ENCODE measurements around the gene CACNA1B. TPM values are rescaled to one million over a fixed set of nuclear protein-coding genes. Genes with fewer than 3 reads are reported as not detected.

CACNA1B gene
- total and polyA plus RNA-seq, 8 donors = 0.03 to 2.2 (median 0.51) TPM; not detected in 2

- DNase-seq = no peak
- intact Hi-C loops (cut with DNase I; ENCODE audit: low total_unique reads) = no loop called here
- no peak overlapping the region for H3K27ac ChIP-seq
- no peaks in the 10 kb centered on the region for H3K9me3 ChIP-seq
- no peaks in the 10 kb centered on the region for H3K4me1 ChIP-seq
- TF ChIP-seq POLR2A (IDR thresholded peaks at IDR 0.05) (no peak), CTCF (IDR thresholded peaks at IDR 0.05) (no peak), POLR2AphosphoS5 (IDR thresholded peaks at IDR 0.05) (no peak), EP300 (IDR thresholded peaks at IDR 0.05) (no peak)
- no peaks in the 10 kb centered on the region for H3K36me3 ChIP-seq
- 58 to 74% (median 60%) methylated on average over 4 to 6 of the region's 6 CpGs for WGBS, 5 donors
- H3K4me3 ChIP-seq = no peak overlapping the region
- H3K27me3 ChIP-seq = peaks cover 0 to 62% (median 0%) of the 10 kb centered on the region in 3 donors
Measured at GRCh38 chr9:138117836-138118235, 240.3 kb downstream of the CACNA1B start.

- no peak for TF ChIP-seq POLR2A (IDR thresholded peaks at IDR 0.05)
- no peak for TF ChIP-seq EP300 (IDR thresholded peaks at IDR 0.05)
- no peak for TF ChIP-seq CTCF (IDR thresholded peaks at IDR 0.05)
- no peak for TF ChIP-seq POLR2AphosphoS5 (IDR thresholded peaks at IDR 0.05)
- intact Hi-C loops (cut with DNase I; ENCODE audit: low total_unique reads) = no loop called here
- 82 to 90% (median 86%) methylated on average over 8 to 14 of the region's 14 CpGs for WGBS, 5 donors
- Histone ChIP-seq H3K27me3 (peaks cover 0 to 63% (median 0%) of the 10 kb centered on the region in 3 donors), H3K27ac (no peak overlapping the region), H3K4me1 (no peaks in the 10 kb centered on the region), H3K9me3 (no peaks in the 10 kb centered on the region), H3K36me3 (no peaks in the 10 kb centered on the region), H3K4me3 (no peak overlapping the region)
- DNase-seq = no peak
Measured at GRCh38 chr9:138118601-138119071, 241.1 kb downstream of the CACNA1B start.

- TF ChIP-seq POLR2A (IDR thresholded peaks at IDR 0.05) (no peak), POLR2AphosphoS5 (IDR thresholded peaks at IDR 0.05) (no peak), EP300 (IDR thresholded peaks at IDR 0.05) (no peak), CTCF (IDR thresholded peaks at IDR 0.05) (no peak)
- intact Hi-C loops (cut with DNase I; ENCODE audit: low total_unique reads) = no loop called here
- WGBS, 5 donors = 76 to 87% (median 84%) methylated on average over 24 to 25 of the region's 25 CpGs
- no peak for DNase-seq
- Histone ChIP-seq H3K27me3 (peaks cover 0 to 55% (median 0%) of the 10 kb centered on the region in 3 donors), H3K36me3 (no peaks in the 10 kb centered on the region), H3K4me1 (no peaks in the 10 kb centered on the region), H3K27ac (no peak overlapping the region), H3K4me3 (no peak overlapping the region), H3K9me3 (no peaks in the 10 kb centered on the region)
Measured at GRCh38 chr9:138119202-138120027, 241.8 kb downstream of the CACNA1B start.

- no peaks in the 10 kb centered on the region for H3K9me3 ChIP-seq
- DNase-seq = no peak
- intact Hi-C loops (cut with DNase I; ENCODE audit: low total_unique reads) = no loop called here
- H3K36me3 ChIP-seq = no peaks in the 10 kb centered on the region
- peaks cover 0 to 50% (median 0%) of the 10 kb centered on the region in 3 donors for H3K27me3 ChIP-seq
- H3K4me3 ChIP-seq = no peak overlapping the region
- H3K27ac ChIP-seq = no peak overlapping the region
- 88 to 95% (median 91%) methylated on average over 20 to 23 of the region's 23 CpGs for WGBS, 5 donors
- no peaks in the 10 kb centered on the region for H3K4me1 ChIP-seq
- TF ChIP-seq POLR2A (IDR thresholded peaks at IDR 0.05) (no peak), CTCF (IDR thresholded peaks at IDR 0.05) (no peak), EP300 (IDR thresholded peaks at IDR 0.05) (no peak), POLR2AphosphoS5 (IDR thresholded peaks at IDR 0.05) (no peak)
Measured at GRCh38 chr9:138120072-138120471, 242.5 kb downstream of the CACNA1B start.
